ENCODE results near the gene NELFE.
"Not testable (repeated sequence)": the region's sequence is repeated elsewhere in the genome, so short reads cannot be mapped to it uniquely, and the experiment has no call there.

- TF ChIP-seq, protein P1, sequence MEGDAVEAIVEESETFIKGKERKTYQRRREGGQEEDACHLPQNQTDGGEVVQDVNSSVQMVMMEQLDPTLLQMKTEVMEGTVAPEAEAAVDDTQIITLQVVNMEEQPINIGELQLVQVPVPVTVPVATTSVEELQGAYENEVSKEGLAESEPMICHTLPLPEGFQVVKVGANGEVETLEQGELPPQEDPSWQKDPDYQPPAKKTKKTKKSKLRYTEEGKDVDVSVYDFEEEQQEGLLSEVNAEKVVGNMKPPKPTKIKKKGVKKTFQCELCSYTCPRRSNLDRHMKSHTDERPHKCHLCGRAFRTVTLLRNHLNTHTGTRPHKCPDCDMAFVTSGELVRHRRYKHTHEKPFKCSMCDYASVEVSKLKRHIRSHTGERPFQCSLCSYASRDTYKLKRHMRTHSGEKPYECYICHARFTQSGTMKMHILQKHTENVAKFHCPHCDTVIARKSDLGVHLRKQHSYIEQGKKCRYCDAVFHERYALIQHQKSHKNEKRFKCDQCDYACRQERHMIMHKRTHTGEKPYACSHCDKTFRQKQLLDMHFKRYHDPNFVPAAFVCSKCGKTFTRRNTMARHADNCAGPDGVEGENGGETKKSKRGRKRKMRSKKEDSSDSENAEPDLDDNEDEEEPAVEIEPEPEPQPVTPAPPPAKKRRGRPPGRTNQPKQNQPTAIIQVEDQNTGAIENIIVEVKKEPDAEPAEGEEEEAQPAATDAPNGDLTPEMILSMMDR (conservative IDR thresholded peaks at IDR 0.05), result not testable (repeated sequence)
- TF ChIP-seq ZFX (IDR thresholded peaks at IDR 0.05), result not testable (repeated sequence)
These were observed 21.6 kb upstream of the NELFE start for GRCh38 chr6:31980195-31980876.

Measured in C4-2B (cell line).